ENCODE measurements around the gene ADD3. TPM values are rescaled to one million over a fixed set of nuclear protein-coding genes. Genes with fewer than 3 reads are reported as not detected.
A peak's percentile ranks its signal among the peaks of the same experiment; 100 is the strongest.

Gene ADD3
- total and polyA plus RNA-seq, 11 donors, result 28.8 to 659 (median 97.1) TPM

- intact Hi-C loops (cut with DNase I), result loop anchor here in 3 of 10 donors (2.0 to 10.0 kb wide), 3 partner anchors 13 to 397 kb away; partner anchors contain the start of gene MXI1 (in 1 of the 3)
Measured at GRCh38 chr10:110147961-110148360, 140.2 kb downstream of the ADD3 start.

DNA sequence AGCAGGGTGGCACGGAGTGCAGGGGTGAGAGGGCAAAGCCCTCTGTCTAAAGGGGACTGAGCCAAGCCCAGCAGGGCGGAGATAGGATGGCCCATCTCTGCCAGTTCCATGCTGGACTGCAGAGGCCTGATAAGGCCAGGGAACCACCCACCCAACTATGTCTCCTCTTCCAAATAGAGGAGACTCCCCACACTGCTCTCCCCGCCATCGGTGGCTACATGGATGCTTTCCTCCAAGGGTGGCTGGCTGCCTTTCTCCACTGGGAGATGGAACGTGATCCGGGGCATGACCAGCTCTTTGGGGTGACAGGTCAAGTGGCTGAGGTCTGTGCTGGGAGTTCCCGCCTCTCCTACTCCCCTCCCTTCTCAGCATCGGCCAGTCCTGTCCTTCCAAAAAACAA, 141.5 kb downstream of the ADD3 start:
- no peak overlapping the region for H3K27ac ChIP-seq
- H3K36me3 ChIP-seq, result no peaks in the 10 kb centered on the region
- ATAC-seq, result peak in 1 of 4 donors; percentile 15
- no peak overlapping the region for H3K4me3 ChIP-seq
- no peak for DNase-seq
- H3K4me1 ChIP-seq, result peaks cover 0 to 7% (median 0%) of the 10 kb centered on the region in 12 donors
- intact Hi-C loops (cut with DNase I), result loop anchor here in 2 of 10 donors (10.0 kb wide), 2 partner anchors 56 to 396 kb away; partner anchors contain the start of gene MXI1 (in 1 of the 2)
- H3K9me3 ChIP-seq, result no peaks in the 10 kb centered on the region
- TF ChIP-seq CTCF (IDR thresholded peaks at IDR 0.05), result no peak
- no peak for TF ChIP-seq POLR2A (IDR thresholded peaks at IDR 0.05)
- H3K27me3 ChIP-seq, result peaks cover 0 to 3% (median 0%) of the 10 kb centered on the region in 9 donors
- WGBS, 4 donors, result 81 to 86% (median 84%) methylated on average over 6 to 8 of the region's 8 CpGs

More at GRCh38 chr10:110147961-110148360, 140.2 kb downstream of the ADD3 start:
- no peak for TF ChIP-seq POLR2A (IDR thresholded peaks at IDR 0.05)
- TF ChIP-seq CTCF (IDR thresholded peaks at IDR 0.05), result no peak
- Histone ChIP-seq H3K9me3 (no peaks in the 10 kb centered on the region), H3K36me3 (no peaks in the 10 kb centered on the region), H3K4me1 (peaks cover 0 to 11% (median 0%) of the 10 kb centered on the region in 12 donors), H3K4me3 (no peak overlapping the region), H3K27me3 (peaks cover 0 to 3% (median 0%) of the 10 kb centered on the region in 9 donors), H3K27ac (no peak overlapping the region)
- no peak for ATAC-seq
- WGBS, 4 donors, result 54 to 66% (median 61%) methylated on average over 8 of the region's 8 CpGs
- no peak for DNase-seq

- DNase-seq (no peak), ATAC-seq (no peak)
- peaks cover 0 to 4% (median 0%) of the 10 kb centered on the region in 9 donors for H3K27me3 ChIP-seq
- H3K36me3 ChIP-seq, result no peaks in the 10 kb centered on the region
- 94 to 98% (median 95%) methylated on average over 4 of the region's 4 CpGs for WGBS, 4 donors
- TF ChIP-seq CTCF (IDR thresholded peaks at IDR 0.05), result no peak
- TF ChIP-seq POLR2A (IDR thresholded peaks at IDR 0.05), result no peak
- H3K4me3 ChIP-seq, result no peak overlapping the region
- H3K9me3 ChIP-seq, result no peaks in the 10 kb centered on the region
- intact Hi-C loops (cut with DNase I), result loop anchor here in 1 of 10 donors (5.0 kb wide), 1 partner anchor 52 kb away; no protein-coding TSS in a partner anchor
- peaks cover 0 to 7% (median 0%) of the 10 kb centered on the region in 12 donors for H3K4me1 ChIP-seq
- H3K27ac ChIP-seq, result no peak overlapping the region
Measured at GRCh38 chr10:110150046-110150445, 142.3 kb downstream of the ADD3 start.

GRCh38 chr10:110150981-110151380, 143.2 kb downstream of the ADD3 start:
- DNase-seq, result no peak
- Histone ChIP-seq H3K36me3 (no peaks in the 10 kb centered on the region), H3K27me3 (peaks cover 0 to 4% (median 0%) of the 10 kb centered on the region in 9 donors), H3K9me3 (no peaks in the 10 kb centered on the region), H3K4me3 (no peak overlapping the region), H3K4me1 (peaks cover 0 to 7% (median 0%) of the 10 kb centered on the region in 12 donors), H3K27ac (no peak overlapping the region)
- no peak for ATAC-seq
- 82 to 88% (median 85%) methylated on average over 5 to 6 of the region's 6 CpGs for WGBS, 4 donors
- TF ChIP-seq POLR2A (IDR thresholded peaks at IDR 0.05) (no peak), CTCF (IDR thresholded peaks at IDR 0.05) (no peak)
- intact Hi-C loops (cut with DNase I), result loop anchor here in 1 of 10 donors (5.0 kb wide), 1 partner anchor 51 kb away; no protein-coding TSS in a partner anchor

Data from heart left ventricle (tissue), 16 donors.